GM12878 (cell line): Measurements from ENCODE around the gene ANKDD1A. TPM values are rescaled to one million over a fixed set of nuclear protein-coding genes. Genes with fewer than 3 reads are reported as not detected.

Source experiments
- ATAC-seq: fragments of 200-7000 bp; cut with Tn5 transposase; 3 replicates; pipeline ENCODE4 v1.9.1; 2020; ENCODE audit warnings: mild to moderate bottlenecking, moderate library complexity
- BruUV-seq: library from RNA; stranded (reverse); fragments of 400-500 nt; replicated peaks from 2 replicates; lab custom pipeline; 2021; lab: Mats Ljungman, UMichigan
- CTCF ChIA-PET: fragments of 300-600 bp; sonication (Branson Sonifier 250); formaldehyde crosslinking; extraction: SDS; loops from one replicate; lab custom pipeline; 2021; ENCODE audit warnings: inconsistent platforms; lab: Yijun Ruan, JAX
- POLR2A ChIA-PET: fragments of 350-600 bp; formaldehyde crosslinking; extraction: SDS; loops from one replicate; lab custom pipeline; 2021; ENCODE audit warnings: inconsistent platforms; lab: Charles Lee
- RAD21 ChIA-PET: fragments of 300-600 bp; sonication (Branson Sonifier 250); formaldehyde crosslinking; loops from one replicate; lab custom pipeline; 2023; ENCODE audit warnings: antibody characterized with exemption; ENCODE audit not compliant: unreplicated experiment; lab: Charles Lee
- SMC1A ChIA-PET: fragments of 300-600 bp; sonication (Branson Sonifier 250); formaldehyde crosslinking; loops from one replicate; lab custom pipeline; 2023; ENCODE audit not compliant: unreplicated experiment, uncharacterized antibody; lab: Charles Lee
- DNase-seq: peaks from one replicate; pipeline ENCODE4 v3.0.0-alpha.2; 2011; ENCODE audit warnings: low read depth, low spot score
- FAIRE-seq: peaks from 3 replicates; lab custom pipeline; 2011; peaks lifted over from hg19 to GRCh38; lab: Jason Lieb, UNC
- H2AFZ ChIP-seq: 2 replicates; pipeline ENCODE4 v1.6.0; 2011; ENCODE audit warnings: low read depth, low read length, control low read depth; ENCODE audit not compliant: control insufficient read depth
- H3K27ac ChIP-seq: 2 replicates; pipeline ENCODE4 v1.5.1; 2011; ENCODE audit warnings: control low read depth; ENCODE audit not compliant: control insufficient read depth, insufficient read depth
- H3K27me3 ChIP-seq, 2 experiments: replicated peaks in 1 of 2; 2 replicates each; pipeline versions ENCODE4 v1.6.0 to v1.6.1; 2011; ENCODE audit warnings: low read length in 1 of 2; ENCODE audit not compliant: control insufficient read depth in 2 of 2, insufficient read depth in 2 of 2
- H3K36me3 ChIP-seq, 2 experiments: 2 replicates each; pipeline ENCODE4 v1.5.1; 2011; ENCODE audit warnings: low read length in 1 of 2; ENCODE audit not compliant: control insufficient read depth in 2 of 2, insufficient read depth in 2 of 2
- H3K4me1 ChIP-seq: 2 replicates; pipeline ENCODE4 v1.6.1; 2011; ENCODE audit warnings: mild to moderate bottlenecking, low read length, moderate library complexity, mixed read lengths; ENCODE audit not compliant: control insufficient read depth, insufficient read depth
- H3K4me2 ChIP-seq: 2 replicates; pipeline ENCODE4 v1.6.0; 2011; ENCODE audit warnings: control low read depth; ENCODE audit not compliant: control insufficient read depth, insufficient read depth
- H3K4me3 ChIP-seq: fragments of 200-600 bp; sonication (generic); 2 replicates; pipeline ENCODE4 v1.5.1; 2016
- H3K79me2 ChIP-seq: 2 replicates; pipeline ENCODE4 v1.6.0; 2011; ENCODE audit warnings: low read length; ENCODE audit not compliant: control insufficient read depth, insufficient read depth
- H3K9ac ChIP-seq: 2 replicates; pipeline ENCODE4 v1.8.0; 2011; ENCODE audit warnings: low read length, control low read depth, mixed read lengths; ENCODE audit not compliant: control insufficient read depth, insufficient read depth
- H3K9me3 ChIP-seq: replicated peaks from 3 replicates; pipeline ENCODE4 v1.5.1; 2011; ENCODE audit warnings: mild to moderate bottlenecking, low read length; ENCODE audit not compliant: control insufficient read depth, insufficient read depth
- H4K20me1 ChIP-seq: 2 replicates; pipeline ENCODE4 v1.6.0; 2011; ENCODE audit not compliant: control insufficient read depth, insufficient read depth
- BCL11A ChIP-seq: IDR thresholded peaks from 2 replicates; pipeline ENCODE4 v1.6.1; 2011; ENCODE audit warnings: low read depth, low read length
- BMI1 ChIP-seq: fragments of 450-650 bp; IDR thresholded peaks from 2 replicates; pipeline ENCODE4 v1.6.1; 2016; ENCODE audit warnings: mild to moderate bottlenecking, moderate library complexity, borderline replicate concordance
- BRCA1 ChIP-seq: IDR thresholded peaks from 2 replicates; pipeline ENCODE4 v1.6.1; 2011; ENCODE audit warnings: low read depth, low read length, improper control_type of control experiment
- EED ChIP-seq: sonication (generic); IDR thresholded peaks from 2 replicates; pipeline ENCODE4 v1.6.1; 2016; ENCODE audit warnings: antibody characterized with exemption, low read depth
- HDAC6 ChIP-seq: fragments of 200-600 bp; sonication (generic); IDR thresholded peaks from one replicate; pipeline ENCODE4 v1.8.0; 2017; ENCODE audit warnings: antibody characterized with exemption; ENCODE audit not compliant: unreplicated experiment
- IKZF2 ChIP-seq, 2 experiments: fragments of 450-650 bp; IDR thresholded peaks; 2 replicates each; pipeline ENCODE4 v1.6.1; 2017; ENCODE audit warnings: mild to moderate bottlenecking in 2 of 2, moderate library complexity in 2 of 2
- PAX8 ChIP-seq: fragments of 450-650 bp; IDR thresholded peaks from 2 replicates; pipeline ENCODE4 v1.6.1; 2017; ENCODE audit warnings: mild to moderate bottlenecking, moderate library complexity
- WGBS: methylation state at CpG from one replicate; pipeline ENCODE4 v1.1.6; 2016; ENCODE audit warnings: low lambda C conversion rate; ENCODE audit not compliant: insufficient replicate concordance, insufficient coverage; ENCODE audit errors: missing lambda C conversion rate; 5-methylcytosine and 5-hydroxymethylcytosine counted together
- in situ Hi-C: fragments of 300-500 bp; cut with MboI; formaldehyde crosslinking; loops from 9 replicates; pipeline ENCODE4 v1.14.3; 2018; ENCODE audit warnings: mixed read lengths
- intact Hi-C: fragments of 100-400 bp; cut with micrococcal nuclease; formaldehyde crosslinking; loops from one replicate; pipeline ENCODE4 v1.14.2; 2022; ENCODE audit not compliant: unreplicated experiment
- polyA plus RNA-seq, 11 experiments: library from polyadenylated mRNA; depleted of rRNA in 4 of 11; unstranded in 6 of 11; stranded (reverse) in 5 of 11; fragments of >200 nt; fragmentation: Nextera tagmentation in 4 of 11; fragmentation: Illumina TruSeq in 1 of 11; extraction: Ambion mirVana in 4 of 11; extraction: Trizol in 1 of 11; gene quantifications; 1 replicate in 1 of 11; 2 replicates in 10 of 11; pipeline versions ENCODE4 v1.2.1 to v1.2.3, GENCODE V29; 2011 to 2016; ENCODE audit warnings: inconsistent platforms in 2 of 11, missing spikeins in 2 of 11, low read depth in 1 of 11
- total RNA-seq, 4 experiments: library from RNA; depleted of rRNA in 3 of 4; stranded (reverse); fragments of >200 nt in 3 of 4; fragmentation: Illumina TruSeq in 1 of 4; extraction: Trizol in 1 of 4; gene quantifications; 2 replicates each; pipeline versions ENCODE4 v1.2.1 to v1.2.3, GENCODE V29; 2013 to 2021
- TF ChIP-seq, protein P1 (sequence below): fragments of 450-650 bp; conservative IDR thresholded peaks from 2 replicates; pipeline ENCODE4 v1.6.1; 2017; ENCODE audit warnings: mild to moderate bottlenecking, moderate library complexity
- TF ChIP-seq, protein P2 (sequence below): IDR thresholded peaks from 2 replicates; pipeline ENCODE4 v1.6.1; 2012; ENCODE audit warnings: mild to moderate bottlenecking, low read depth, low read length
- TF ChIP-seq, protein P3 (sequence below): IDR thresholded peaks from 2 replicates; pipeline ENCODE4 v1.6.1; 2012; ENCODE audit warnings: low read depth, low read length, improper control_type of control experiment

Gene ANKDD1A
- total and polyA plus RNA-seq, 10 of the 15 experiments (the other 5 are each of a cell fraction or from before 2014, with no cell fraction given): 1.5 to 6.6 (median 4.1) TPM

DNA sequence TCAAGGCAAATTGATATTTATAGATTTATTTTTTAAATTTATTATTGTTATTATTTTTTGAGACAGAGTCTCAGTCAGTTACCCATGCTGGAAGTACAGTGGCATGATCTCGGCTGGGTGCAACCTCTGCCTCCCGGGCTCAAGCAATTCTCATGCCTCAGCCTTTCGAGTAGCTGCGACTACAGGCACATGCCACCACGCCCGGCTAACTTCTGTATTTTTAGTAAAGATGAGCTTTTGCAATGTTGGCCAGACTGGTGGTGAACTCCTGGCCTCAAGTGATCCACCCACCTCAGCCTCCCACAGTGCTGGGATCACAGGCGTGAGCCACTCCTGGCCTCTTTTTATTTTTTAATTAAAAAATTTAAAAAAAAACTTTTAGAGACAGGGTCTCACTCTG lies 59.0 kb downstream of the ANKDD1A start:
- over 99% methylated on average over 7 of the region's 7 CpGs for WGBS
- no peak for FAIRE-seq
- Histone ChIP-seq H2AFZ (no peak overlapping the region), H3K9ac (no peak overlapping the region)
- no peak for TF ChIP-seq HDAC6
- TF ChIP-seq BMI1: no peak
- no peak for TF ChIP-seq IKZF2 (IDR thresholded peaks at IDR 0.05)
- TF ChIP-seq PAX8: no peak
- TF ChIP-seq, protein P1, sequence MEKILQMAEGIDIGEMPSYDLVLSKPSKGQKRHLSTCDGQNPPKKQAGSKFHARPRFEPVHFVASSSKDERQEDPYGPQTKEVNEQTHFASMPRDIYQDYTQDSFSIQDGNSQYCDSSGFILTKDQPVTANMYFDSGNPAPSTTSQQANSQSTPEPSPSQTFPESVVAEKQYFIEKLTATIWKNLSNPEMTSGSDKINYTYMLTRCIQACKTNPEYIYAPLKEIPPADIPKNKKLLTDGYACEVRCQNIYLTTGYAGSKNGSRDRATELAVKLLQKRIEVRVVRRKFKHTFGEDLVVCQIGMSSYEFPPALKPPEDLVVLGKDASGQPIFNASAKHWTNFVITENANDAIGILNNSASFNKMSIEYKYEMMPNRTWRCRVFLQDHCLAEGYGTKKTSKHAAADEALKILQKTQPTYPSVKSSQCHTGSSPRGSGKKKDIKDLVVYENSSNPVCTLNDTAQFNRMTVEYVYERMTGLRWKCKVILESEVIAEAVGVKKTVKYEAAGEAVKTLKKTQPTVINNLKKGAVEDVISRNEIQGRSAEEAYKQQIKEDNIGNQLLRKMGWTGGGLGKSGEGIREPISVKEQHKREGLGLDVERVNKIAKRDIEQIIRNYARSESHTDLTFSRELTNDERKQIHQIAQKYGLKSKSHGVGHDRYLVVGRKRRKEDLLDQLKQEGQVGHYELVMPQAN: no peak
- TF ChIP-seq, protein P2, sequence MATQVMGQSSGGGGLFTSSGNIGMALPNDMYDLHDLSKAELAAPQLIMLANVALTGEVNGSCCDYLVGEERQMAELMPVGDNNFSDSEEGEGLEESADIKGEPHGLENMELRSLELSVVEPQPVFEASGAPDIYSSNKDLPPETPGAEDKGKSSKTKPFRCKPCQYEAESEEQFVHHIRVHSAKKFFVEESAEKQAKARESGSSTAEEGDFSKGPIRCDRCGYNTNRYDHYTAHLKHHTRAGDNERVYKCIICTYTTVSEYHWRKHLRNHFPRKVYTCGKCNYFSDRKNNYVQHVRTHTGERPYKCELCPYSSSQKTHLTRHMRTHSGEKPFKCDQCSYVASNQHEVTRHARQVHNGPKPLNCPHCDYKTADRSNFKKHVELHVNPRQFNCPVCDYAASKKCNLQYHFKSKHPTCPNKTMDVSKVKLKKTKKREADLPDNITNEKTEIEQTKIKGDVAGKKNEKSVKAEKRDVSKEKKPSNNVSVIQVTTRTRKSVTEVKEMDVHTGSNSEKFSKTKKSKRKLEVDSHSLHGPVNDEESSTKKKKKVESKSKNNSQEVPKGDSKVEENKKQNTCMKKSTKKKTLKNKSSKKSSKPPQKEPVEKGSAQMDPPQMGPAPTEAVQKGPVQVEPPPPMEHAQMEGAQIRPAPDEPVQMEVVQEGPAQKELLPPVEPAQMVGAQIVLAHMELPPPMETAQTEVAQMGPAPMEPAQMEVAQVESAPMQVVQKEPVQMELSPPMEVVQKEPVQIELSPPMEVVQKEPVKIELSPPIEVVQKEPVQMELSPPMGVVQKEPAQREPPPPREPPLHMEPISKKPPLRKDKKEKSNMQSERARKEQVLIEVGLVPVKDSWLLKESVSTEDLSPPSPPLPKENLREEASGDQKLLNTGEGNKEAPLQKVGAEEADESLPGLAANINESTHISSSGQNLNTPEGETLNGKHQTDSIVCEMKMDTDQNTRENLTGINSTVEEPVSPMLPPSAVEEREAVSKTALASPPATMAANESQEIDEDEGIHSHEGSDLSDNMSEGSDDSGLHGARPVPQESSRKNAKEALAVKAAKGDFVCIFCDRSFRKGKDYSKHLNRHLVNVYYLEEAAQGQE: no peak
- TF ChIP-seq, protein P3, sequence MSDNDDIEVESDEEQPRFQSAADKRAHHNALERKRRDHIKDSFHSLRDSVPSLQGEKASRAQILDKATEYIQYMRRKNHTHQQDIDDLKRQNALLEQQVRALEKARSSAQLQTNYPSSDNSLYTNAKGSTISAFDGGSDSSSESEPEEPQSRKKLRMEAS: no peak
- no peak for TF ChIP-seq BRCA1
- no peak for TF ChIP-seq EED
- TF ChIP-seq BCL11A: no peak
- TF ChIP-seq, all 136 proteins: peak for 0
- Histone ChIP-seq H3K27ac (no peak overlapping the region), H3K4me2 (no peak overlapping the region), H3K4me1 (no peaks in the 10 kb centered on the region), H3K4me3 (no peak overlapping the region), H4K20me1 (no peaks in the 10 kb centered on the region), H3K9me3 (no peaks in the 10 kb centered on the region), H3K27me3 (no peaks in the 10 kb centered on the region), H3K36me3 (peaks cover 2 to 26% of the 10 kb centered on the region in 2 experiments), H3K79me2 (no peaks in the 10 kb centered on the region)
- ChIA-PET SMC1A (interaction anchor here (0.8 to 1.7 kb wide), 6 partner anchors 9 to 238 kb away, joined by 3 to 6 read pairs (median 3); no protein-coding TSS in a partner anchor), CTCF (interaction anchor here (0.6 to 1.3 kb wide), 4 partner anchors 22 to 125 kb away, joined by 3 read pairs; no protein-coding TSS in a partner anchor), RAD21 (no interaction called here), POLR2A (no interaction called here)
- BruUV-seq: no TSS peak
- DNase-seq (no peak), ATAC-seq (no peak)
- in situ Hi-C loops (no loop called here), intact Hi-C loops (no loop called here)
